Measurements from ENCODE around the gene PRRX2. TPM values are rescaled to one million over a fixed set of nuclear protein-coding genes. Genes with fewer than 3 reads are reported as not detected.

Gene PRRX2
- total and polyA plus RNA-seq, 2 of the 13 experiments (the other 11 are each of a cell fraction or from before 2014, with no cell fraction given) = 0.05 TPM; not detected in 1

DNA sequence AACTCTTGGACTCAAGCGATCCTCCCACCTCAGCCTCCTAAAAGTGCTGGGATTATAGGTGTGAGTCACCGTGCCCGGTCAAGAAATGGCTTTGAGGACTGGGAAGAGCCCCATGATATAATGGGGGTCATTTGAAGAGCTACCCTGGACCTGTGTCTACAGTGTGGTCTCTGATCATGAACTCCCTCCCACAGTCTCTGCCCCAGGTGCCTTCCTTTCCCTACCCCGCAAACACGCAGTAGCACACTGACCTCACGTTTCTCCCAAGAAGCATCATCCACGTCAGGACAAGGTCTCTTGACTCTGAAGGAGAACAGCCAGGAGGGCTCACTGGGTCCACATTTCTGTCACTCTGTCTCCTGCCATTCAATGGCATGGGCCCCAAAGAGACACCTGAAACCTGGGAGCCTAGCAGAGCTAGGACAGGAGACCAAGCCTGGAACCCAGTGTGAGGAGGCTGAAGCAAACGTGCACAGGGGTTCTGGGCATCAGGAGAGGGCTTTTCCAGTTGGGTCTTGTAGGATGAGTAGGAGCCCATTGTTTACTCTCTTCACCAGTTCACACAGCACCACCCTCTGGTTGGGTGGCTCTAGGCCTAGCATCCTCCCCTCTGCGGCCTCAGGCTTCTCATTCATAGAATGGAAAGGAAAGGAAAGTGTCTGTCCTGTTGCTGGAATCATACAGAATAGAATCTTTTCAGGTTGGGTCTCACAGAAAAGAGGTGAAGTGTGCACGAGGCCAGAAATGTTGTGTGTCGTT is 23.0 kb downstream of the PRRX2 start:
- H2AFZ ChIP-seq (ENCODE audit: low read length) = no peak overlapping the region
- in situ Hi-C loops (cut with HindIII; ENCODE audit: extremely low pct_ligation_motif_present, low pct_unique_long_range_greater_than_20kb) (no loop called here), intact Hi-C loops (cut with micrococcal nuclease; ENCODE audit: unreplicated experiment) (no loop called here)
- ChIA-PET CTCF (ENCODE audit: low intra/inter-chr PET ratio, low total read pairs) (no interaction called here), POLR2A (no interaction called here)
- H3K9ac ChIP-seq (ENCODE audit: insufficient read depth, low read depth, low read length) = no peak overlapping the region
- H3K79me2 ChIP-seq (ENCODE audit: insufficient read depth, low read length) = no peaks in the 10 kb centered on the region
- ATAC-seq (peak; percentile 46; the same call in 2 of the 3 replicates), DNase-seq (ENCODE audit: low spot score) (no peak), FAIRE-seq (no peak)
- no peaks in the 10 kb centered on the region for H3K9me3 ChIP-seq (ENCODE audit: low read length)
- TF ChIP-seq, protein P1, sequence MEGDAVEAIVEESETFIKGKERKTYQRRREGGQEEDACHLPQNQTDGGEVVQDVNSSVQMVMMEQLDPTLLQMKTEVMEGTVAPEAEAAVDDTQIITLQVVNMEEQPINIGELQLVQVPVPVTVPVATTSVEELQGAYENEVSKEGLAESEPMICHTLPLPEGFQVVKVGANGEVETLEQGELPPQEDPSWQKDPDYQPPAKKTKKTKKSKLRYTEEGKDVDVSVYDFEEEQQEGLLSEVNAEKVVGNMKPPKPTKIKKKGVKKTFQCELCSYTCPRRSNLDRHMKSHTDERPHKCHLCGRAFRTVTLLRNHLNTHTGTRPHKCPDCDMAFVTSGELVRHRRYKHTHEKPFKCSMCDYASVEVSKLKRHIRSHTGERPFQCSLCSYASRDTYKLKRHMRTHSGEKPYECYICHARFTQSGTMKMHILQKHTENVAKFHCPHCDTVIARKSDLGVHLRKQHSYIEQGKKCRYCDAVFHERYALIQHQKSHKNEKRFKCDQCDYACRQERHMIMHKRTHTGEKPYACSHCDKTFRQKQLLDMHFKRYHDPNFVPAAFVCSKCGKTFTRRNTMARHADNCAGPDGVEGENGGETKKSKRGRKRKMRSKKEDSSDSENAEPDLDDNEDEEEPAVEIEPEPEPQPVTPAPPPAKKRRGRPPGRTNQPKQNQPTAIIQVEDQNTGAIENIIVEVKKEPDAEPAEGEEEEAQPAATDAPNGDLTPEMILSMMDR (CRISPR knock-in tag; IDR thresholded peaks at IDR 0.05) = 0 out of 2 replicates have a peak, but pooled peaks have one; percentile 3
- no peak for TF ChIP-seq ZSCAN21 (CRISPR knock-in tag; IDR thresholded peaks at IDR 0.05; ENCODE audit: borderline replicate concordance)
- no peak overlapping the region for H3K4me2 ChIP-seq (ENCODE audit: low read depth, low read length)
- H3K4me1 ChIP-seq (ENCODE audit: insufficient read depth, low read length) = no peaks in the 10 kb centered on the region
- no peak overlapping the region for H3K27ac ChIP-seq (ENCODE audit: extremely low read length, insufficient read depth, low read length)
- 53% methylated on average over 10 of the region's 11 CpGs for WGBS (ENCODE audit: low lambda C conversion rate)
- no TSS peak for BruUV-seq (replicated peaks)
- H3K36me3 ChIP-seq (replicated peaks in 1 of 2; ENCODE audit: control insufficient read depth in 1 of 2, insufficient read depth in 2 of 2, low read length in 2 of 2) = no peaks in the 10 kb centered on the region
- H3K27me3 ChIP-seq (ENCODE audit: control insufficient read depth in 1 of 2, insufficient read depth in 2 of 2, low read length in 2 of 2) = peaks cover 2 to 17% of the 10 kb centered on the region in 2 experiments
- no peak overlapping the region for H3K4me3 ChIP-seq (replicated peaks in 1 of 3; ENCODE audit: insufficient read depth in 1 of 3, low read depth in 2 of 3, low read length in 3 of 3)
- H4K20me1 ChIP-seq (ENCODE audit: insufficient read depth, low read length) = no peaks in the 10 kb centered on the region

DNA sequence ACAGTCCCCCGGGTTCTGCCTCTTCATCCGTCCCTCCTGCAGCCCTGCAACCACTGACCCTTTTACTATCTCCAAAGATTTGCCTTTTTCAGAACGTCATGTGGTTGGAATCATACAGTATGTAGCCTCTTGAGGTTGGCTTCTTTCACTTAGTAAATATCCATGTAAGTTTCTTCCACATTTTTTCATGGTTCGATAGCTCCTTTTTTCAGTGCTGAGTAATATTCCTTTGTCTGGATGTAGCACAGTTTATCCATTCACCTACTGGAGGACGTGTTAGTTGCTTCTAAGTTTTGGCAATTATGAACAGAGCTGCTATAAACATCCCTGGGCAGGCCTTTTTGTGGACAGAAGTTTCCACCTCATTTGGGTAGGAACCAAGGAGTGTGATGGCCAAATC is 27.1 kb downstream of the PRRX2 start:
- H3K27ac ChIP-seq (ENCODE audit: extremely low read length, insufficient read depth, low read length) = no peak overlapping the region
- no peak overlapping the region for H2AFZ ChIP-seq (ENCODE audit: low read length)
- no peaks in the 10 kb centered on the region for H3K9me3 ChIP-seq (ENCODE audit: low read length)
- 16% methylated on average over 5 of the region's 5 CpGs for WGBS (ENCODE audit: low lambda C conversion rate)
- no peaks in the 10 kb centered on the region for H4K20me1 ChIP-seq (ENCODE audit: insufficient read depth, low read length)
- no peak overlapping the region for H3K9ac ChIP-seq (ENCODE audit: insufficient read depth, low read depth, low read length)
- ChIA-PET POLR2A (no interaction called here), CTCF (ENCODE audit: low intra/inter-chr PET ratio, low total read pairs) (no interaction called here)
- no peak overlapping the region for H3K4me3 ChIP-seq (replicated peaks in 1 of 3; ENCODE audit: insufficient read depth in 1 of 3, low read depth in 2 of 3, low read length in 3 of 3)
- ATAC-seq (no peak), DNase-seq (ENCODE audit: low spot score) (no peak), FAIRE-seq (no peak)
- no peaks in the 10 kb centered on the region for H3K79me2 ChIP-seq (ENCODE audit: insufficient read depth, low read length)
- peaks cover 6% of the 10 kb centered on the region for H3K4me1 ChIP-seq (ENCODE audit: insufficient read depth, low read length)
- no TSS peak for BruUV-seq (replicated peaks)
- no peaks in the 10 kb centered on the region for H3K36me3 ChIP-seq (replicated peaks in 1 of 2; ENCODE audit: control insufficient read depth in 1 of 2, insufficient read depth in 2 of 2, low read length in 2 of 2)
- H3K27me3 ChIP-seq (ENCODE audit: control insufficient read depth in 1 of 2, insufficient read depth in 2 of 2, low read length in 2 of 2) = peaks cover 12 to 49% of the 10 kb centered on the region in 2 experiments
- H3K4me2 ChIP-seq (ENCODE audit: low read depth, low read length) = no peak overlapping the region
- in situ Hi-C loops (cut with HindIII; ENCODE audit: extremely low pct_ligation_motif_present, low pct_unique_long_range_greater_than_20kb) (no loop called here), intact Hi-C loops (cut with micrococcal nuclease; ENCODE audit: unreplicated experiment) (no loop called here)
- TF ChIP-seq SRY (CRISPR knock-in tag; IDR thresholded peaks at IDR 0.05) (no peak), ZNF558 (CRISPR knock-in tag; IDR thresholded peaks at IDR 0.05; ENCODE audit: borderline replicate concordance) (no peak), ZFP82 (CRISPR knock-in tag; IDR thresholded peaks at IDR 0.05; ENCODE audit: borderline replicate concordance) (no peak), ARNT2 (CRISPR knock-in tag; IDR thresholded peaks at IDR 0.05; ENCODE audit: low read depth) (no peak), ZNF552 (CRISPR knock-in tag; IDR thresholded peaks at IDR 0.05; ENCODE audit: borderline replicate concordance) (no peak), TBP (CRISPR knock-in tag; IDR thresholded peaks at IDR 0.05) (no peak), HNRNPH1 (optimal IDR thresholded peaks at IDR 0.05; ENCODE audit: low read depth, low read length) (no peak), ZNF703 (CRISPR knock-in tag; IDR thresholded peaks at IDR 0.05; ENCODE audit: borderline replicate concordance) (no peak), CHD4 (IDR thresholded peaks at IDR 0.05; ENCODE audit: borderline replicate concordance, low read length) (no peak)
- TF ChIP-seq, protein P2, sequence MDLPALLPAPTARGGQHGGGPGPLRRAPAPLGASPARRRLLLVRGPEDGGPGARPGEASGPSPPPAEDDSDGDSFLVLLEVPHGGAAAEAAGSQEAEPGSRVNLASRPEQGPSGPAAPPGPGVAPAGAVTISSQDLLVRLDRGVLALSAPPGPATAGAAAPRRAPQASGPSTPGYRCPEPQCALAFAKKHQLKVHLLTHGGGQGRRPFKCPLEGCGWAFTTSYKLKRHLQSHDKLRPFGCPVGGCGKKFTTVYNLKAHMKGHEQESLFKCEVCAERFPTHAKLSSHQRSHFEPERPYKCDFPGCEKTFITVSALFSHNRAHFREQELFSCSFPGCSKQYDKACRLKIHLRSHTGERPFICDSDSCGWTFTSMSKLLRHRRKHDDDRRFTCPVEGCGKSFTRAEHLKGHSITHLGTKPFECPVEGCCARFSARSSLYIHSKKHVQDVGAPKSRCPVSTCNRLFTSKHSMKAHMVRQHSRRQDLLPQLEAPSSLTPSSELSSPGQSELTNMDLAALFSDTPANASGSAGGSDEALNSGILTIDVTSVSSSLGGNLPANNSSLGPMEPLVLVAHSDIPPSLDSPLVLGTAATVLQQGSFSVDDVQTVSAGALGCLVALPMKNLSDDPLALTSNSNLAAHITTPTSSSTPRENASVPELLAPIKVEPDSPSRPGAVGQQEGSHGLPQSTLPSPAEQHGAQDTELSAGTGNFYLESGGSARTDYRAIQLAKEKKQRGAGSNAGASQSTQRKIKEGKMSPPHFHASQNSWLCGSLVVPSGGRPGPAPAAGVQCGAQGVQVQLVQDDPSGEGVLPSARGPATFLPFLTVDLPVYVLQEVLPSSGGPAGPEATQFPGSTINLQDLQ (CRISPR knock-in tag; IDR thresholded peaks at IDR 0.05) = no peak

All from HepG2 (cell line).